Mucosa of descending colon (tissue), 3 donors: Measurements from ENCODE around the gene CBLB. TPM values are rescaled to one million over a fixed set of nuclear protein-coding genes. Genes with fewer than 3 reads are reported as not detected.
"Not testable (repeated sequence)": the region's sequence is repeated elsewhere in the genome, so short reads cannot be mapped to it uniquely, and the experiment has no call there.

ENCODE experiments used
- ATAC-seq: fragments of 200-7000 bp; cut with Tn5 transposase; one replicate; pipeline ENCODE4 v1.9.1; 2020; ENCODE audit warnings: mild to moderate bottlenecking, moderate library complexity
- DNase-seq, 3 donors: peaks; one replicate each; pipeline ENCODE4 v3.0.0-alpha.2; 2020
- H3K36me3 ChIP-seq: fragments of 200-600 bp; one replicate; pipeline ENCODE4 v1.8.0; 2021; ENCODE audit warnings: low read depth, mild to moderate bottlenecking
- H3K4me1 ChIP-seq: fragments of 200-600 bp; one replicate; pipeline ENCODE4 v1.8.0; 2021; ENCODE audit warnings: low read depth, mild to moderate bottlenecking
- H3K4me3 ChIP-seq: fragments of 200-600 bp; one replicate; pipeline ENCODE4 v1.8.0; 2021; ENCODE audit warnings: mild to moderate bottlenecking
- H3K9me3 ChIP-seq: fragments of 200-600 bp; one replicate; pipeline ENCODE4 v1.8.0; 2021; ENCODE audit warnings: mild to moderate bottlenecking
- CTCF ChIP-seq: fragments of 200-600 bp; IDR thresholded peaks from one replicate; pipeline ENCODE4 v1.8.0; 2022; ENCODE audit warnings: antibody characterized with exemption, mild to moderate bottlenecking
- intact Hi-C, 2 donors: fragments of 100-400 bp; cut with DNase I in 1 of 2; cut with micrococcal nuclease in 1 of 2; formaldehyde crosslinking; loops; one replicate each; pipeline versions ENCODE4 v1.11.0 to v1.11.1; 2022; cut with DNase I, micrococcal nuclease
- total RNA-seq, 3 donors: library from RNA; stranded (reverse); fragmentation: NEBNext Ultra II Directional in 2 of 3; extraction: Animal tissue kit (Norgen Biotek cat#: 25700) in 2 of 3; gene quantifications; one replicate each; pipeline versions ENCODE4 v1.2.1 to v1.2.4, GENCODE V29; 2021 to 2023
- donor health status: DM: no; HTN: no; CAD: no; lungs with moderate emphysema.
- donor health status: DM: no; HTN: no; CAD: no.
- donor health status: DM: no; HTN: yes; CAD: no.

Gene CBLB
- total RNA-seq, 3 donors from 2014 or later, result 41.7 to 52.2 (median 51.0) TPM

GRCh38 chr3:105730801-105731354 is 137.9 kb downstream of the CBLB start:
- Histone ChIP-seq H3K36me3 (no peaks in the 10 kb centered on the region), H3K9me3 (peaks cover 13% of the 10 kb centered on the region), H3K4me1 (no peaks in the 10 kb centered on the region), H3K4me3 (no peak overlapping the region)
- no peak for TF ChIP-seq CTCF
- intact Hi-C loops, result no loop called here
- no peak for ATAC-seq
- DNase-seq, result no peak

- peaks cover 13% of the 10 kb centered on the region for H3K9me3 ChIP-seq
- no peak for TF ChIP-seq CTCF
- DNase-seq (no peak), ATAC-seq (no peak)
- H3K4me1 ChIP-seq, result no peaks in the 10 kb centered on the region
- H3K36me3 ChIP-seq, result no peaks in the 10 kb centered on the region
- intact Hi-C loops, result no loop called here
- H3K4me3 ChIP-seq, result no peak overlapping the region
These were observed 139.1 kb downstream of the CBLB start for GRCh38 chr3:105729667-105730066.

DNA sequence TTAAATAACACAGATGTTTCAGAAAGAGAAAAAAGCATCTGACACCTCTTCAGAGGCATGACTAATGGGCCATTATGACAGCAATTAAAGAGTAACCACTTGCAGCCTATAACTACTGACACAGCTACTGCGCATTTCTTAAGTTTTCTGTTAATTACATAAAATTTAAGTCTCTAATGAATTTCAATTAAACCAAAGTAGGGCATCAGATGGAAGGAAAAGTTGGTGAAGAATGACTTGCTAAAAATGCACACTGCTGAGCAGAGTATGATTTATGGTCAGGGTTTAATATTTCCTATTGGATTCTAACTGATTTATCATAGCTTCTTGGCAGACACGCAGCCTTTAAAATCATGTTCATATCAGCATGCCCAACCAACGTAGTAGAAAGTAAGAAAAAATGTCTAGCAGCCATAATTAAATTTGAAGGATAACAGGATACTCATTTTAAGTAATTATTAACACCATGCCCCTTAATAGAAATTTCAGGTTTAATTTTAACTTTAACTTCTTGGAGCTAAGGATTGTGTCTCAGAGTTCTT is 140.0 kb downstream of the CBLB start:
- no peaks in the 10 kb centered on the region for H3K36me3 ChIP-seq
- DNase-seq (no peak), ATAC-seq (no peak)
- intact Hi-C loops, result no loop called here
- peaks cover 13% of the 10 kb centered on the region for H3K9me3 ChIP-seq
- H3K4me1 ChIP-seq, result no peaks in the 10 kb centered on the region
- TF ChIP-seq CTCF, result no peak
- H3K4me3 ChIP-seq, result no peak overlapping the region

DNA sequence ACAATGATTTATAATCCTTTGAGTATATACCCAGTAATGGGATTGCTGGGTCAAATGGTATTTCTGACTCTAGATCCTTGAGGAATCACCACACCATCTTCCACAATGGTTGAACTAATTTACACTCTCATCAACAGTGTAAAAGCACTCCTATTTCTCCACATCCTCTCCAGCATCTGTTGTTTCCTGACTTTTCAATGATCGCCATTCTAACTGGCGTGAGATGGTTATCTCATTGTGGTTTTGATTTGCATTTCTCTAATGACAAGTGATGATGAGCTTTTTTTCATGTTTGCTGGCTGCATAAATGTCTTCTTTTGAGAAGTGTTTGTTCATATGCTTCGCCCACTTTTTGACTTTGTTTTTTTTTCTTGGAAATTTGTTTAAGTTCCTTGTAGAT is 141.8 kb downstream of the CBLB start:
- ATAC-seq, result not testable (repeated sequence)

GRCh38 chr3:105722943-105723556 is 145.8 kb downstream of the CBLB start:
- Histone ChIP-seq H3K9me3 (peaks cover 11% of the 10 kb centered on the region), H3K4me3 (no peak overlapping the region), H3K36me3 (no peaks in the 10 kb centered on the region), H3K4me1 (no peaks in the 10 kb centered on the region)
- intact Hi-C loops, result no loop called here
- TF ChIP-seq CTCF, result no peak
- peak; percentile 74 for ATAC-seq
- no peak for DNase-seq

More for the DNA sequence above, 141.8 kb downstream of the CBLB start:
- intact Hi-C loops, DNase-seq, H3K36me3 ChIP-seq, H3K4me1 ChIP-seq, H3K4me3 ChIP-seq: not testable (repeated sequence)
- H3K9me3 ChIP-seq, result peaks cover 13% of the 10 kb centered on the region

- Histone ChIP-seq H3K36me3 (no peaks in the 10 kb centered on the region), H3K4me3 (no peak overlapping the region), H3K4me1 (no peaks in the 10 kb centered on the region), H3K9me3 (no peaks in the 10 kb centered on the region)
- intact Hi-C loops, result no loop called here
- no peak for ATAC-seq
- no peak for DNase-seq
- no peak for TF ChIP-seq CTCF
These were observed 149.0 kb downstream of the CBLB start for GRCh38 chr3:105719791-105720190.
